Coronary artery (tissue), 2 donors: ENCODE results near the gene SH3BP5.

Experiments used
- DNase-seq: peaks from one replicate; pipeline ENCODE4 v3.0.0-alpha.2; 2017; ENCODE audit warnings: low spot score
- H3K27ac ChIP-seq, 2 donors: fragments of 200-600 bp; sonication (generic); one replicate each; pipeline ENCODE4 v1.5.1; 2016 to 2019
- H3K4me3 ChIP-seq: fragments of 200-600 bp; sonication (generic); 2 replicates; pipeline ENCODE4 v1.5.1; 2016; ENCODE audit warnings: mild to moderate bottlenecking, moderate library complexity
- TF ChIP-seq, protein P1 (sequence below): fragments of 200-600 bp; sonication (generic); IDR thresholded peaks from one replicate; pipeline ENCODE4 v1.5.1; 2019; ENCODE audit warnings: antibody characterized with exemption

SH3BP5 gene

GRCh38 chr3:15223685-15224572, 108.5 kb downstream of the SH3BP5 start:
- TF ChIP-seq, protein P1, sequence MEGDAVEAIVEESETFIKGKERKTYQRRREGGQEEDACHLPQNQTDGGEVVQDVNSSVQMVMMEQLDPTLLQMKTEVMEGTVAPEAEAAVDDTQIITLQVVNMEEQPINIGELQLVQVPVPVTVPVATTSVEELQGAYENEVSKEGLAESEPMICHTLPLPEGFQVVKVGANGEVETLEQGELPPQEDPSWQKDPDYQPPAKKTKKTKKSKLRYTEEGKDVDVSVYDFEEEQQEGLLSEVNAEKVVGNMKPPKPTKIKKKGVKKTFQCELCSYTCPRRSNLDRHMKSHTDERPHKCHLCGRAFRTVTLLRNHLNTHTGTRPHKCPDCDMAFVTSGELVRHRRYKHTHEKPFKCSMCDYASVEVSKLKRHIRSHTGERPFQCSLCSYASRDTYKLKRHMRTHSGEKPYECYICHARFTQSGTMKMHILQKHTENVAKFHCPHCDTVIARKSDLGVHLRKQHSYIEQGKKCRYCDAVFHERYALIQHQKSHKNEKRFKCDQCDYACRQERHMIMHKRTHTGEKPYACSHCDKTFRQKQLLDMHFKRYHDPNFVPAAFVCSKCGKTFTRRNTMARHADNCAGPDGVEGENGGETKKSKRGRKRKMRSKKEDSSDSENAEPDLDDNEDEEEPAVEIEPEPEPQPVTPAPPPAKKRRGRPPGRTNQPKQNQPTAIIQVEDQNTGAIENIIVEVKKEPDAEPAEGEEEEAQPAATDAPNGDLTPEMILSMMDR, result no peak
- DNase-seq, result no peak
- H3K4me3 ChIP-seq, result no peak overlapping the region
- no peak overlapping the region for H3K27ac ChIP-seq

GRCh38 chr3:15221574-15222217, 110.7 kb downstream of the SH3BP5 start:
- Histone ChIP-seq H3K27ac (no peak overlapping the region), H3K4me3 (no peak overlapping the region)
- TF ChIP-seq, protein P1, result no peak
- DNase-seq, result no peak

GRCh38 chr3:15220661-15221060, 111.7 kb downstream of the SH3BP5 start:
- TF ChIP-seq, protein P1, result no peak
- Histone ChIP-seq H3K4me3 (no peak overlapping the region), H3K27ac (no peak overlapping the region)
- DNase-seq, result no peak

DNA sequence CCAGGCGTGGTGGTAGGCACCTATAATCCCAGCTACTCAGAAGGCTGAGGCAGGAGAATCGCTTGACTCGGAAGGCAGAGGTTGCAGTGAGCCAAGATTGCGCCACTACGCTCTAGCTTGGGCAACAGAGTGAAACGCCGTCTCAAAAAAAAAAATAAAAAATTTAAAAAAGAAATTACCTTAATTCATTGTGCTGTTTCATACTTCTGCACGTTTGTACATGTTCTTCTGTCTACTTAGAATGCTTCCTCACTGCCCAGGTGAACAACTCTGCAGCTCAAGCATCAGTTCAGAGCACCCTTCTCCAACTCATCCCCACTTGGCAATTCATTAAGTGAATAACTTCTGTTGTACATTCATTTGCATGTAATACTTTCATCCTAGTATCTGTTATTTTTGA, 112.3 kb downstream of the SH3BP5 start:
- TF ChIP-seq, protein P1, result no peak
- Histone ChIP-seq H3K27ac (no peak overlapping the region), H3K4me3 (no peak overlapping the region)
- no peak for DNase-seq

GRCh38 chr3:15218689-15219088, 113.7 kb downstream of the SH3BP5 start:
- no peak for DNase-seq
- TF ChIP-seq, protein P1, result no peak
- H3K4me3 ChIP-seq, result no peak overlapping the region
- no peak overlapping the region for H3K27ac ChIP-seq

DNA sequence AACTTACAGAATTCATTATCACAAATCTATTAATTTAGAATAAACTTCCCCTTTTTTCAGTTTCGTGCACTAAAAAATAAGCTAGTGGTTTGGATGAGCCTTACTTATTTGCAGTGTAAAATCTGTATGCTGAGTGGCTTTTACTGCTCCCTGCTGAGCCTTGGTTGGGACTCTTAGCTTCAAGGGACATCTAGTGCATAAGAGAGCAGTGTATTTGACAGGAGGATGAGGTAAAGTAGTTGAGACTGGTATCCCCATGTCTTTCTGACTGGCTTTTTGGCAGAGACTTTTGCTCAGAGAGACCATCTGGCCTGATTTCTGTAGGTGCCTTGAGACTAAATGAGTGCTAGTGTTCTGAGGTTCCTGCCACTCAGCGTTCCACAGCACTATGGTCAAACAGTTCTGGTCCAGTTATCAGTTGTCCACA, 114.5 kb downstream of the SH3BP5 start:
- TF ChIP-seq, protein P1, result no peak
- DNase-seq, result no peak
- Histone ChIP-seq H3K4me3 (no peak overlapping the region), H3K27ac (no peak overlapping the region)
